Measurements from ENCODE around the gene NT5C1A.

NT5C1A gene

GRCh38 chr1:39689214-39689613, 17.3 kb upstream of the NT5C1A start:
- peak; percentile 97 for DNase-seq

- no peak for DNase-seq
These were observed 16.8 kb upstream of the NT5C1A start for GRCh38 chr1:39688706-39689105.

- DNase-seq: no peak
These were observed 15.3 kb upstream of the NT5C1A start for GRCh38 chr1:39687243-39687642.

- DNase-seq: no peak
These were observed 13.2 kb upstream of the NT5C1A start for GRCh38 chr1:39685071-39685470.

GRCh38 chr1:39684313-39684664, 12.4 kb upstream of the NT5C1A start:
- no peak for DNase-seq

GRCh38 chr1:39683591-39684312, 11.8 kb upstream of the NT5C1A start:
- no peak for DNase-seq

GRCh38 chr1:39681999-39682398, 10.1 kb upstream of the NT5C1A start:
- DNase-seq: no peak

GRCh38 chr1:39681294-39681693, 9.4 kb upstream of the NT5C1A start:
- DNase-seq: no peak

- no peak for DNase-seq
These were observed 8.8 kb upstream of the NT5C1A start for GRCh38 chr1:39680751-39681150.

GRCh38 chr1:39679821-39680220, 7.9 kb upstream of the NT5C1A start:
- no peak for DNase-seq

- no peak for DNase-seq
These were observed 7.0 kb upstream of the NT5C1A start for GRCh38 chr1:39678889-39679288.

- no peak for DNase-seq
These were observed 5.7 kb upstream of the NT5C1A start for GRCh38 chr1:39677645-39678044.

- no peak for DNase-seq
These were observed 5.1 kb upstream of the NT5C1A start for GRCh38 chr1:39676948-39677548.

- DNase-seq: no peak
These were observed 3.3 kb upstream of the NT5C1A start for GRCh38 chr1:39675220-39675619.

GRCh38 chr1:39673215-39673614, 1.3 kb upstream of the NT5C1A start:
- no peak for DNase-seq

- no peak for DNase-seq
These were observed 642 bp upstream of the NT5C1A start for GRCh38 chr1:39672551-39672947.

- DNase-seq: no peak
These were observed 494 bp downstream of the NT5C1A start for GRCh38 chr1:39671433-39671792.

GRCh38 chr1:39670689-39671088, 1.2 kb downstream of the NT5C1A start:
- no peak for DNase-seq

- no peak for DNase-seq
These were observed 3.0 kb downstream of the NT5C1A start for GRCh38 chr1:39668894-39669293.

GRCh38 chr1:39668111-39668510, 3.8 kb downstream of the NT5C1A start:
- no peak for DNase-seq

GRCh38 chr1:39666772-39667171, 5.1 kb downstream of the NT5C1A start:
- DNase-seq: no peak

- no peak for DNase-seq
These were observed 8.3 kb downstream of the NT5C1A start for GRCh38 chr1:39663559-39663958.

- DNase-seq: no peak
These were observed 9.0 kb downstream of the NT5C1A start for GRCh38 chr1:39662861-39663260.

GRCh38 chr1:39659538-39659937, 12.4 kb downstream of the NT5C1A start:
- no peak for DNase-seq

- DNase-seq: no peak
These were observed 12.8 kb downstream of the NT5C1A start for GRCh38 chr1:39659110-39659509.
